HG03354 (cell line): Measurements from ENCODE around the gene ATAD3B.

Source experiments
- ATAC-seq: cut with Tn5 transposase; IDR thresholded peaks from one replicate; pipeline ENCODE4 v1.9.1; 2021; ENCODE audit warnings: mild to moderate bottlenecking; ENCODE audit not compliant: unreplicated experiment, poor library complexity, severe bottlenecking

The ATAD3B gene

DNA sequence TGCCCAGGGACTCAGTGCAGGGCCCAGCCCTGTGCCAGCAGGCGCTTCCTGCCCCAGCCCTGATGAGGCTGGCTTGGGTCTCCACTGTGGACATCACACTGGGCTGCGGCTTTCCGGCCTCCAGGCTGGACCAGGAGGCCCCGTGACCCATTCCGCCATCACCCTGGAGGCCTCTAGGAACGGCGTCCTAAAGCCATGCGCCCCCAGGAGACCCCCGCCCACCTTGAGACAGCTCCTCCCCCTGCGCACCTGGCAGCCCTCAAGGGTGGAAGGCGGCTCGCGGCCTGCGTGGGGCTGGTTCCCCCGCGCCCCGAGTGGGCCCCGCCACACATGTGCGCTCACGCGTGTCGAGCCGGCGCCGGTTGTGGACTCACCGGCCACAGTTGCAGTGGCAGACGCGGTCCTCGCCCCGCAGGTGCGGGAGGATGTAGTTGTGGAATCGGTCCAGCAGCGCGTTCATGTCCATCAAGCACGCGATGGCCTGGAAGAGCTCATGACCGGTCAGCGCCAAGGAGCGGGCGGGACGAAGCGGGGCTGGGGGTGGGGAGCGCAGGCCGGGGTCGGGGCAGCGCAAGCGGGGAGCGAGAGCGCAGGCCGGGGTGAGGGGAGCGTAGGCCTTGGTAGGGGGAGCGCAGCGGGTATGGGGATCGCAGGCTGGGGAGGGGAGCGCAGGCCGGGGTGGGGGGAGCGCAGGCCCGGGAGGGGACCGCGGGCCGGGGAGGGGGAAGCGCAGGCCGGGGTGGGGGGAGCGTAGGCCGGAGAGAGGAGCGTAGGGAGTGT, 67.9 kb downstream of the ATAD3B start:
- no peak for ATAC-seq

DNA sequence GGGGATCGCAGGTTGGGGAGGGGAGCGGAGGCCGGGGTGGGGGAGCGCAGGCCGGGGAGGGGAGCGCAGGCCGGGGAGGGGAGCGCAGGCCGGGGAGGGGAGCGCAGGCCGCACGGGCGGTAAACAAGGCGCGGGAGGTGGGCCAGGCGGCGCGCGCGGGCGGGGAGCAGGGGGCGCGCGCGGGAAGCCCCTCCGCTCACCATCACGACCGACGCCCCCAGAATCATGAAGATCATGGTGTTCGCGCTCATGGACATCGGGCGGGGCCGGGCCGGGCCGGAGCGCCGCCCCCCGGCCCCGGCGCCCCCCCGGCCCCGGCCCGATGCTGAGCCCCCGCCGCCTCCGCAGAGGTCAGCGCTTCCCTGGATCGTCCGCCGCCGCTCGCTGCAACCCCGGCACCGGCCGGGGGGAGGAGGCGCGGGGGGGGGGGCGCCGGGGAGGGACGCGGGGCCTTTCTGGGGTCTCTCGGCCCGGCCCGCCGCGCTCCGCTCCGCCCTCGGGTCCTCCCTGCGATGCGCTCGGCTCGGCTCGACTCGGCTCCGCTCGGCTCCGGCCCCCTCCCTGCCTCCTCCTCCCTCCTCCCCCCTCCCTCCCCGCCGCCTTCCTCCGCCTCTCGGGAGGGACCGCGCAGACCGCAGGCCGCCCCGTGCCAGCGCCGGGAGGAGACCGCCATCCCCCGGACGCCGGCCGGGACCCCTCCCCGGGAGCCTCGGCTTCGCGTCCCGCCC, 68.7 kb downstream of the ATAD3B start, which contains the start of gene TMEM240:
TMEM240 (minus strand) TSS at position 535 of the 728 bp plus-strand sequence; CDS start at position 257, 278 bp downstream.
- no peak for ATAC-seq

DNA sequence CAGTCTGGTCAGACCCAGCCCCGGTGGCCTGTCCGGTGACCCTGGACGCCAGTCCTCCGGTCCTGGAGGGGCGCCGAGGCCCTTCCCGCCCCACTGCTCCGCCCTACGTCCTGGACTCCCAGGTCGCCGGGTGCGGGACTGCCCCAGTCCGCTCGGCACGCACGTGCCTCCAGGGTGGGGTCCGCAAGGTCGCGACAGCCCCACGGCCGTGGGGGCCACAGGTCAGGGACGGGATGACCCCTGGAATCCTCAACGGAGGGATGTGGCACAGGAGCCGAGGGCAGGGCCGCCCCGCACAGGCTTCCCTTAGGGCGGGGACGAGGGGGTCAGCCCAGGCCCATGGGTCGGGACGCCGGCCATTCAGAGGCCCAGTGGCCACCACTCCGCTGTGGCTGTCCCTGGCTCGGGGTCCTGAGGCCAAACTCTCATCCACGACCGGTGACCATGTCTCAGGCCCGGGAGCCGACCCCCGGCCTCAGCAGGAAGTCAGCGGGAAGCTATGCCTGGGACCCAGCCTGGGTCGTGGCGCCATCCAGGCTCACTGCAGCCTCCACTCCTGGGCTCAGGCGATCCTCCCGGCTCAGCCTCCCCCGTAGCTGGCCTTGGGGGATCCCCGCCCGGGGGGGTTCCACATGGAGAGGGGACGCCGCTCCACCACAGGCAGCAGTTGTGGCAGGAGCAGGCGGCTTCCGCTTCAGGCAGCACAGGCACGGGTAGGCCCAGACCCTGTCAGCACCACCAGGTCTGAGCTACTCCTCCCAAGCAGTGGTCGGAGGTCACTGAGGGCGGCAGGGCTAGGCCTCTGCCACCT, 69.5 kb downstream of the ATAD3B start:
- no peak for ATAC-seq

DNA sequence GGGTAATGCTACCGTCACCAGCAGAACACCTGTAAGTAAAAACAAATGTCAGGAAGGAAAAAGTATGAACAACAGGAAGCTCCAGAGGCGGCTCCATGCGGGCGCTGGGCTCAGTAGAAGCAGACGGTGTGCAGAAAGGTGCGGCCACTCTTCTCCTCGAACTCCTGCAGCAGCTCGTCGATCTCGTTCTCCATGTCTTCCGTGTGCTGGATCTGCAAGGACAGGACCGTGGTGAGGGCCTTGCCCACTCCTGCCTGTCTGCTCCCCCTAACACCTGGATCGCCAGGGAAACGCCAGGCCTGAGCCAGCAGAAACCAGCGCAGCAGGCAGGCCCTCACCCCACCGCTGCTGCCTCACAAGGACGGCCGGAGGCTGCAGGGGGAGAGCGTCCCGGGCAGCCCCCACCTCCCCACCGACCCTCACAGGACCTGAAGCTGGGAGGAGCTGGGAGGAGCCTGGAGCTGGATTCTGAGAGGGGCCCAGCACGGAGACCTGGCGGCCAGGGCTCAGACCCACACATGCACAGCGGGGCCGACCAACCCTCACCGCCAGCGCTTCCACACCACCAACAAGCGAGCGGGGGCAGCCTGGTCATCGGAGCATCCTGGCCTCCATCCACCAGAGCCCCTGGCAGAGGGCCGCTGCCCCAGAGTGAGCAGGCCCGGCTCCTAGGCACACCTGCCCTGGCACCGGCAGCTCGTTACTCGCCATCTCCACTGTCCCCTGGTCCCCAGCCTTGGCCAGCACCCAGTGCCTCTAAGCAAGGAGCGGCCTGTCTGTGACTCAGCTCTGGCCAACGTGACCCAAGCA, 70.6 kb downstream of the ATAD3B start:
- no peak for ATAC-seq

DNA sequence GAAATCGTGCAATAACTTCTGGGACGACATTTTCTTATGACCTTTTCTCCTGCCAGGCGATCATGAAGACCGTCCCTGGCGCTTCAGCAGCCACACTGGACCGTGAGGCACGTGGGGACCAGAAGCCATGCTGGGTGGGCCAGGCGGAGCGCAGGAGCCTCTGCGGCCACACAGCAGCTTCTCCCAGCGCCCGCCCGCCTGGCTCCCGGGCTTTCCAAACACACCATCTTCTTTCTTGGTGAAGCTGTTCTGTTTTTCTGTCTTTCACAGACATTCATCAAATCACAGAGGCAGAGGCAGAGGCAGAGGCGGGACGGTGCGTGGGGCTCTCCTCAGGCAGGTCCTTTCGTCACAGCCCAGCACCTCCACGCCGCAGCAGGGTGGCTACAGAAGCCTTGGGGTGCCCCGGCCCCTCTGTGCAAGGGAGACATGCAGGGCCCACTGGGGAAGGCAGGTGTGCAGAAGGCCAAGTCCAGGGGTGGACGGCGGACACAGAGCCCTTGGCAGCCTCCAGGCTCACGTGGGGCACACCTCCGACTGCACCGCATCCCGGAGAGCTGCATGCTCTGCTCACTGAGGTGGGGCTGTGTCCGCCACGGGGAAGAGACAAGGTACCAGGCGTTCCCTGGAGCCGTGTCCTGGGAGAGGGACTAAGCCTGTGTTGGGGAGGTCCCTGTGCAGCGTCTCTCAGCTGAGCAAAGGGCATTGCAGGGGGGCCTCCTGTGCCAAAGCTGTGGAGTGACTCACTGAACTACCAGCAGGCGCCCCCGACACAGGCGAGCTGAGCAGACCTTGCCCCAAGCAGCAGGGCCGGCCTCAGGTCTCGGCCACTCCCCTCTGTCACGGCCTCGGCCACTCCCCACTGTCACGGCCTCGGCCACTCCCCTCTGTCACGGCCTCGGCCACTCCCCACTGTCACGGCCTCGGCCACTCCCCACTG, 71.5 kb downstream of the ATAD3B start:
- ATAC-seq = no peak

DNA sequence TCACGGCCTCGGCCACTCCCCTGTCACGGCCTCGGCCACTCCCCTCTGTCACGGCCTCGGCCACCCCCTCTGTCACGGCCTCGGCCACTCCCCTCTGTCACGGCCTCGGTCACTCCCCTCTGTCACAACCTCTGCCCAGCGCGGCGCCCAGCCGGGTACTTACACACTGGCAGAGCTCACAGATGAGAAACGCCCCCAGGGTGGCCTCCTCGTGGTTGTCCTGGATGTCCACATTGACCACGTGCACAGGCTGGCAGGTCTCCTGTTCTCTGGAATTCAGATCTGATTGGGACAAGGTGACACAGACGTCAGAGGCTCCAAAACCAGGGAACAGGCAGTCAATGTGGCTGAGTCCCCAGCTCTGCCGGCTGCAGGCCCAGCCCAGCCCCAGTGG, 72.1 kb downstream of the ATAD3B start:
- ATAC-seq = no peak

DNA sequence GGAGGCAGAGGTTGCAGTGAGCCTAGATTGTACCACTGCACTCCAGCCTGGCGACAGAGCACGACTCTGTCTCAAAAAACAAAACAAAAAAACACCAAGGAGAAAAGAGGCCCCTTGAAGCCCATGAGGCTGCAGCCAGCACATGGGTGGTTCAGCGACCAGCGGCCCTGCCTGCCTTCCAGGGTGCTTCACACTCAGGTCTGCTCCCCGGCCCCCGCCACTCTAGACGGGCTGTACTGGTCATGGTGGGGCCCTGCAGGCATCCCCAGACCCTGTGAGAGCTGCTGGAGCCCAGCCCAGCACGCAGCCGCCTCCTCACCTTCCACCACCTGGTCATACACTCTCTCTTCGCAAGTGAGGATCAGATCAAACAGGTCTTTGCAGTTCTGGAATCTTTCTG, 73.0 kb downstream of the ATAD3B start:
- ATAC-seq = no peak
